Neural crest cell (in vitro differentiated cells): Measurements from ENCODE around the gene F12. TPM values are rescaled to one million over a fixed set of nuclear protein-coding genes. Genes with fewer than 3 reads are reported as not detected.
A peak's percentile ranks its signal among the peaks of the same experiment; 100 is the strongest.
"Not testable (repeated sequence)": the region's sequence is repeated elsewhere in the genome, so short reads cannot be mapped to it uniquely, and the experiment has no call there.

ENCODE experiments used
- DNase-seq: peaks from one replicate; pipeline ENCODE4 v3.0.0; 2021; ENCODE audit warnings: low read depth, mixed read lengths, low spot score
- H3K27ac Mint-ChIP-seq: one replicate; pipeline ENCODE4 v1.8.0; 2021; ENCODE audit warnings: mild to moderate bottlenecking, mixed read lengths; ENCODE audit not compliant: unreplicated experiment
- H3K27me3 Mint-ChIP-seq: 2 replicates; pipeline ENCODE4 v1.8.0; 2021; ENCODE audit warnings: low read depth, mild to moderate bottlenecking, mixed read lengths
- H3K36me3 Mint-ChIP-seq: 2 replicates; pipeline ENCODE4 v1.8.0; 2021; ENCODE audit warnings: low read depth, mild to moderate bottlenecking, mixed read lengths
- H3K4me1 Mint-ChIP-seq: 2 replicates; pipeline ENCODE4 v1.8.0; 2021; ENCODE audit warnings: mixed read lengths
- H3K4me3 Mint-ChIP-seq: one replicate; pipeline ENCODE4 v1.8.0; 2021; ENCODE audit warnings: mild to moderate bottlenecking, mixed read lengths
- H3K9me3 Mint-ChIP-seq: 2 replicates; pipeline ENCODE4 v1.8.0; 2021; ENCODE audit warnings: mixed read lengths
- total RNA-seq: library from RNA; stranded (reverse); gene quantifications from 2 replicates; pipeline ENCODE4 v1.2.1, GENCODE V29; 2021
- TF ChIP-seq, protein P1 (sequence below): fragments of 200-600 bp; sonication (generic); conservative IDR thresholded peaks from 2 replicates; pipeline ENCODE4 v1.5.0; 2021; ENCODE audit warnings: antibody characterized with exemption, mild to moderate bottlenecking

F12 gene
- total RNA-seq, 1 donor from 2014 or later: 2.7 TPM

DNA sequence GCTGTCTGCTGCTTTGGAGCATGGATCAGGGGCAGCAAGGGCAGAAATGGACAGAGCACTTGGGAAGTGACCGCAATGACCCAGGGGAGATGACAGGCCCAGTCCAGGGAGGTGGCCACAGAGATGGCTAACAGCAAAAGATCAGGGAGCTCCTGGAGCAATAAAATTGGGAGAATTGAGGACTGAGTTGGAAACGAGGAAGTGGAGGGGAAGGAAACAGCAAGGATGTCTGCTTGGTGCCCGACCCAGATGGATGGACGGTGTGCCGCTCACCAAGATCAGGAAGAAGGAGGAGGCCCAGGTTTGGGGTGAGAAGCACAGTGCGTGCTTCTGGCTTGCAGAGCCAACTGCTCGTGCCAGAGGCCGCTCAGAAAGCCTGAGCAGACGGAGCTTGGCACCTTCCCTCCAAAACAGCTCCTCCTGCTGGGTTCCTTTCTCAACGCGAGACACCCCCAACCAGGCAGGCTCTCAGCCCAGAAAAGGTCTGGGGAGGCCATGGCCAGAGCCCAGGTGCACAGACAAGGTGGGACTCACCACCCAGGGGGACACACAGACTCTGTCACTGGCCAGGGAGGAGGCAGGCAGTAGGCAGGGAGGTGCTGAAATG is 26.8 kb downstream of the F12 start:
- TF ChIP-seq, protein P1, sequence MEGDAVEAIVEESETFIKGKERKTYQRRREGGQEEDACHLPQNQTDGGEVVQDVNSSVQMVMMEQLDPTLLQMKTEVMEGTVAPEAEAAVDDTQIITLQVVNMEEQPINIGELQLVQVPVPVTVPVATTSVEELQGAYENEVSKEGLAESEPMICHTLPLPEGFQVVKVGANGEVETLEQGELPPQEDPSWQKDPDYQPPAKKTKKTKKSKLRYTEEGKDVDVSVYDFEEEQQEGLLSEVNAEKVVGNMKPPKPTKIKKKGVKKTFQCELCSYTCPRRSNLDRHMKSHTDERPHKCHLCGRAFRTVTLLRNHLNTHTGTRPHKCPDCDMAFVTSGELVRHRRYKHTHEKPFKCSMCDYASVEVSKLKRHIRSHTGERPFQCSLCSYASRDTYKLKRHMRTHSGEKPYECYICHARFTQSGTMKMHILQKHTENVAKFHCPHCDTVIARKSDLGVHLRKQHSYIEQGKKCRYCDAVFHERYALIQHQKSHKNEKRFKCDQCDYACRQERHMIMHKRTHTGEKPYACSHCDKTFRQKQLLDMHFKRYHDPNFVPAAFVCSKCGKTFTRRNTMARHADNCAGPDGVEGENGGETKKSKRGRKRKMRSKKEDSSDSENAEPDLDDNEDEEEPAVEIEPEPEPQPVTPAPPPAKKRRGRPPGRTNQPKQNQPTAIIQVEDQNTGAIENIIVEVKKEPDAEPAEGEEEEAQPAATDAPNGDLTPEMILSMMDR: no peak
- Mint-ChIP-seq H3K9me3 (no peaks in the 10 kb centered on the region), H3K4me1 (peaks cover 5% of the 10 kb centered on the region), H3K4me3 (no peak overlapping the region), H3K27ac (no peak overlapping the region), H3K27me3 (peaks cover 6% of the 10 kb centered on the region), H3K36me3 (no peaks in the 10 kb centered on the region)
- no peak for DNase-seq

DNA sequence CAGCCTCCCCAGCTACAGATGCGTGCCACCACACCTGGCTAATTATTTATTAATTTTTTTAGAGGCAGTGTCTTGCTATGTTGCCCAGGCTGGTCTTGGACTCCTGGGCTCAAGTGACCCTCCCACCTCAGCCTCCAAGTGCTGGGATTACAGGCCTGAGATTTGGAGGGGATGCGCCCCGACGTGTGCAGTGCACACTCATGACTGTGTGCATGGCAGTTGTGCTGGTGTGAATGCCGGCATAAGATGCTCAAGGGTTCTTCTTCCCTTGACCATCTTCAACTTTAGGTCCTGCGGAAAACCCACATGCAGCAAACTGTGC is 28.6 kb downstream of the F12 start:
- DNase-seq: no peak
- Mint-ChIP-seq H3K27me3 (peaks cover 6% of the 10 kb centered on the region), H3K36me3 (no peaks in the 10 kb centered on the region), H3K27ac (no peak overlapping the region), H3K4me1 (peaks cover 5% of the 10 kb centered on the region), H3K4me3 (no peak overlapping the region), H3K9me3 (no peaks in the 10 kb centered on the region)
- TF ChIP-seq, protein P1: no peak

DNA sequence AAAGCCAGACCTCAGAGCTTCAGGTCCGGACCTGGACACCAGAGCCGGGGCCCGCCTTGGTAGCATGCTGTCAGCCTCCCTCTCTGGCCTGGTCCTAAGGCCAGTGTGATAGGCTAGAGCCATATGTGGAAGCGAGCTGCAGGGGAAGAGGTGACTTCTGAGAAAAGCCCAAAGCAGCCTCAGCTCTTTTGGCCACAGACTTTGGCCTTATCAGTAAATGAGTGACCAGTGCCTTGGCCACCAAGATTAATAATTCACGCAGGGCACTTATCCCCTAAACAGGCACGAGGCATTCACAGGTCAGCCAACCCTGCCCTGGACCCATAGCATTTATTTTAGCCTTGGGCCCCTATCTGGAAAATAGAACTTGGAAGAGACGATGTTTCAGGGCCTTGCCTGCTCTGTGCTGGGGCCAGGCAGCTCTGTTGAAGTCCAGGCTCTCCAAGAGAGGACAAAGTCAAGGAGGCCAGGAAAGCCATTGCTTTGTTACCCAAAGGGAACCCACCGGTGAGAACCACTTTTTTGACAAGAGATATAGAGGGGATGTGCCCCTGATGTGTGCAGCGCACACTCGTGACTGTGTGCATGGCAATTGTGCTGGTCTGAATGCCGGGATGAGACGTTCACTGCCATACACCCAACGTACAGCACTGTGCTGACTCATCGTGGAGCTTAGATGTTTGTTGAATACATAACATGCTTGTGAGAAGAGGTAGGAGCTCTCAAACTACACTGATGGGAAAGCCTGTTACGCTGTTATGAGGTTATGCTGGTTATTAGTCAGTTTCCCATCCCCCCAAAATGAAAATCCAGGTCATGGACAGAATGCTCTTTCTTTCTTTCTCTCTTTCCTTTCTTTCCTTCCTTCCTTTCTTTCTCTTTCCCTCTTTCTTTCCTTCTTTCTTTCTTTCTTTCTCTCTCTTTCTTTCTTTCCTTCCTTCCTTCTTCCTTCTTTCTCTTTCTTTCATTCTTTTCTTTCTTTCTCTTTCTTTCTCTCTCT is 30.2 kb downstream of the F12 start:
- peaks cover 5% of the 10 kb centered on the region for H3K4me1 Mint-ChIP-seq
- H3K9me3 Mint-ChIP-seq: no peaks in the 10 kb centered on the region
- no peak overlapping the region for H3K4me3 Mint-ChIP-seq
- H3K27me3 Mint-ChIP-seq: peaks cover 6% of the 10 kb centered on the region
- H3K36me3 Mint-ChIP-seq: no peaks in the 10 kb centered on the region
- no peak for DNase-seq
- TF ChIP-seq, protein P1: no peak
- H3K27ac Mint-ChIP-seq: no peak overlapping the region

DNA sequence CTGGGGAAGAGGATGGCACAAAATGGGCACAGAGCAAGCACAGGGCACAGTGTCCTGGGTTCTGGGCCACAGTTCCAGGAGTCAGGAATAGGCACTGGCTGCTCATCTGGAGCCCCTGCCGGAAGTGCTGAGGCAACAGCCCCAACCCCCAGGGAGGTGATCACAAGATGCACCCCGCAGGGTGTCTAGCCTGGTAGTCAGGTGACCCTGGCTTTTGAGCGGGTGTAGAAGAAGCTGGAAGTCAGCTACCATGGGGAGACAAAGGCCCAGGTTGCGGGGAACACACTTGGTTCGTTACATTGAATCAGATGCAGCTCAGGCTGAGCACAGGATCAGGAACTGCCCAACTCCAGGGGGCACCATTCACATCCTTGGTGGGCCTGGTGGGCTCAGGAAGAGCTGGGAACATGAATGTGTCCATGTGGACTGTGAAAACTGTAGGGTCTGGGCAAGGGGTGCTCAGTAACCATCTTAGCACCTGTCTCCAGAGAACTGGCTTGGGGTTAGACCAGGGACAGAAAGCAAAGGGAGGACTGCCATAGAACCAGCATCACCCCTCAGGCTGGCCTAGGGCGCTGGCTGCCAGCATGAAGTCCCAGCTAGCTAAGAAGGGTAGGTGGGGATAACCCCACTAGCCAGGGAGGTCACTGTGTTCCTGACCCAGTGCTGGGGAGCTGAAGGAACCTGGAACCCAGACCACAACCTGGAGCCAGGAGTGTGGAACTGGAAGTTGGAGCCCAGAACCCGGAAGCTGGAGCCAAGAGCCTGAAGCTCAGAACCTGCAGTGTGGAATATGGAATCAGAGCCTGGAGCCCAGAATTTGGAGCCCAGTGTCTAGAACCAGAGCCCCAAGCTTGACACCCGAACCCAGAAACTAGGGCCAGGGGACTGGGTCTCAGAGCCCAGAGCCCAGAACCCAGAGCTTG is 31.2 kb downstream of the F12 start:
- H3K9me3 Mint-ChIP-seq: no peaks in the 10 kb centered on the region
- DNase-seq: no peak
- TF ChIP-seq, protein P1: no peak
- no peaks in the 10 kb centered on the region for H3K36me3 Mint-ChIP-seq
- no peak overlapping the region for H3K4me3 Mint-ChIP-seq
- H3K4me1 Mint-ChIP-seq: peaks cover 5% of the 10 kb centered on the region
- H3K27me3 Mint-ChIP-seq: peaks cover under 1% of the 10 kb centered on the region
- H3K27ac Mint-ChIP-seq: peak overlapping the region; percentile 67

DNA sequence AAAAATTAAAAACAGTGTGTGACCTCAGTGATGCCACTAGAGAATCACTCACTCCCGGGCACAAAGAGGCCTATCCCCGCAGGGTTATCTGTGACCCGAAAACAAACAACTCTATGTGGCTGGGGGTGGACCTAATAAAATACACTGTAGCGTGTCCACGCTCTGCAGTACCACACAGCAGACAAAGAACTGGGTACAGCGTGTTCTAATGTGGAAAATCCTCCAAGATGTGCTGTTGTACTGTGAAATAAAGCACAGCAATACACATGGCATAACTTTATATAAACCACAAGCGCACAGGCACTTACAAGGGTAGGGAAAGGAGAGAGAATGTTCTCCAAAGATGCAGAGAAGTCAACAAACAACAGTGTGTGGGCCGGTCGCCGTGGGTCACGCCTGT is 33.3 kb downstream of the F12 start:
- peaks cover 6% of the 10 kb centered on the region for H3K4me1 Mint-ChIP-seq
- H3K4me3 Mint-ChIP-seq: no peak overlapping the region
- H3K27ac Mint-ChIP-seq: peak overlapping the region; percentile 27
- no peaks in the 10 kb centered on the region for H3K9me3 Mint-ChIP-seq
- no peak for DNase-seq
- TF ChIP-seq, protein P1: no peak
- H3K36me3 Mint-ChIP-seq: no peaks in the 10 kb centered on the region
- no peaks in the 10 kb centered on the region for H3K27me3 Mint-ChIP-seq

DNA sequence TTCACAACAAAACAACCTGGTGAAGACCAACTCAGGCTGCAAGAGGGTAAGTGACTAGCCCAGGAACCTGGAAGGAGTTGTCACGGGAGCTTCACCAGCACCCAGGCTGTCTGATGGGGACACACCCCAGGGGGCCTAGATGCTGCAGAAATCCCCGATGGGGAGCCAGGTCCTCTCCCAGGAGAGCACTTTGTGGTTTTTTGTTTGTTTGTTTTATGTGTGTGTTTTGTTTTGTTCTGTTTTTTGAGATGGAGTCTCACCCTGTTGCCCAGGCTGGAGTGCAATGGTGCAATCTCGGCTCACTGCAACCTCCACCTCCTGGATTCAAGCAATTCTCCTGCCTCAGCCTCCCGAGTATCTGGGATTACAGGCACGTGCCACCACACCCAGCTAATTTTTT is 33.8 kb downstream of the F12 start:
- H3K27ac Mint-ChIP-seq, H3K4me3 Mint-ChIP-seq, H3K36me3 Mint-ChIP-seq, H3K27me3 Mint-ChIP-seq, DNase-seq, H3K9me3 Mint-ChIP-seq, H3K4me1 Mint-ChIP-seq: not testable (repeated sequence)
